OCI-LY1 (cell line): ENCODE data around the gene PLCG2.

Experiments used
- EZH2 ChIP-seq: fragments of 200-600 bp; sonication (generic), shearing (Covaris generic); IDR thresholded peaks from 2 replicates; pipeline ENCODE4 v1.8.0; 2017; ENCODE audit warnings: borderline replicate concordance, mixed run types, mild to moderate bottlenecking, antibody characterized with exemption, low read length, moderate library complexity, mixed read lengths
- TF ChIP-seq, protein P1 (sequence below): fragments of 200-600 bp; sonication (generic), shearing (Covaris generic); IDR thresholded peaks from 2 replicates; pipeline ENCODE4 v1.5.1; 2017; ENCODE audit warnings: mild to moderate bottlenecking, antibody characterized with exemption, low read length, moderate library complexity, mixed read lengths

DNA sequence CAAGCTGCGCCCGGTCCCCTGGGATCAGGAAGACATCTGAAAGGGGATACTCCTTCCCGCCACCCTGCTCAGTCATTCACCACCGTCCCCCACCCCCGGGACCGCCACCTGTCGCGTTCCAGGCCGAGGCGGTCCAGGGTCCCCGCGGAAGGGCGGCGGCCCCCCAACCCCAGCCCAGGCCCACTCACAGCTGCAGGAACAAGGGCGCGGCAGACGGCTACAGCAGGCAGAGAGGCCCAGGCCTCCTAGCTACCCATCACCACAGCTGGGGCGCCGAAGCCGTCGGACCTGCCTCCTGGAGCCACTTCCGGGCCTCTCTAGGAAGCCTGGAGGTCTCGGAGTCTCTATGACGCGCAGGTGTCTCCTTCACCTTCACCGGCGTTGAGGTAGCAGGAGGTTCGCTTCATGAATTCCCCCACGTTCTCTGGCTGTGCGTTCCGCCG is 232.1 kb downstream of the PLCG2 start, which contains the start of gene SDR42E1:
- TF ChIP-seq, protein P1, sequence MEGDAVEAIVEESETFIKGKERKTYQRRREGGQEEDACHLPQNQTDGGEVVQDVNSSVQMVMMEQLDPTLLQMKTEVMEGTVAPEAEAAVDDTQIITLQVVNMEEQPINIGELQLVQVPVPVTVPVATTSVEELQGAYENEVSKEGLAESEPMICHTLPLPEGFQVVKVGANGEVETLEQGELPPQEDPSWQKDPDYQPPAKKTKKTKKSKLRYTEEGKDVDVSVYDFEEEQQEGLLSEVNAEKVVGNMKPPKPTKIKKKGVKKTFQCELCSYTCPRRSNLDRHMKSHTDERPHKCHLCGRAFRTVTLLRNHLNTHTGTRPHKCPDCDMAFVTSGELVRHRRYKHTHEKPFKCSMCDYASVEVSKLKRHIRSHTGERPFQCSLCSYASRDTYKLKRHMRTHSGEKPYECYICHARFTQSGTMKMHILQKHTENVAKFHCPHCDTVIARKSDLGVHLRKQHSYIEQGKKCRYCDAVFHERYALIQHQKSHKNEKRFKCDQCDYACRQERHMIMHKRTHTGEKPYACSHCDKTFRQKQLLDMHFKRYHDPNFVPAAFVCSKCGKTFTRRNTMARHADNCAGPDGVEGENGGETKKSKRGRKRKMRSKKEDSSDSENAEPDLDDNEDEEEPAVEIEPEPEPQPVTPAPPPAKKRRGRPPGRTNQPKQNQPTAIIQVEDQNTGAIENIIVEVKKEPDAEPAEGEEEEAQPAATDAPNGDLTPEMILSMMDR, result no peak
- TF ChIP-seq EZH2, result no peak
